Mesothelial cell of epicardium (in vitro differentiated cells): ENCODE data around the gene HDAC10. TPM values are rescaled to one million over a fixed set of nuclear protein-coding genes. Genes with fewer than 3 reads are reported as not detected.

Experiments
- DNase-seq, 2 experiments: peaks; one replicate each; pipeline ENCODE4 v3.0.0; 2021; ENCODE audit warnings: low spot score in 2 of 2; ENCODE audit not compliant: unreplicated experiment in 2 of 2
- H3K27ac Mint-ChIP-seq: 2 replicates; pipeline ENCODE4 v1.8.0; 2021; ENCODE audit warnings: mixed read lengths
- H3K27me3 Mint-ChIP-seq: 2 replicates; pipeline ENCODE4 v1.8.0; 2021; ENCODE audit warnings: low read depth, mixed read lengths
- H3K36me3 Mint-ChIP-seq: 2 replicates; pipeline ENCODE4 v1.8.0; 2021; ENCODE audit warnings: mixed read lengths
- H3K4me1 Mint-ChIP-seq: 2 replicates; pipeline ENCODE4 v1.8.0; 2021; ENCODE audit warnings: mixed read lengths
- H3K4me3 Mint-ChIP-seq: 2 replicates; pipeline ENCODE4 v1.8.0; 2021; ENCODE audit warnings: mild to moderate bottlenecking, moderate library complexity, mixed read lengths
- H3K9me3 Mint-ChIP-seq: 2 replicates; pipeline ENCODE4 v1.8.0; 2021; ENCODE audit warnings: mixed read lengths
- total RNA-seq: library from RNA; stranded (reverse); gene quantifications from 3 replicates; pipeline ENCODE4 v1.2.1, GENCODE V29; 2021
- TF ChIP-seq, protein P1 (sequence below): fragments of 200-600 bp; sonication (generic); IDR thresholded peaks from one replicate; pipeline ENCODE4 v1.5.0; 2021; ENCODE audit warnings: antibody characterized with exemption; ENCODE audit not compliant: unreplicated experiment

The HDAC10 gene
- total RNA-seq, 1 donor from 2014 or later: 79.5 TPM

DNA sequence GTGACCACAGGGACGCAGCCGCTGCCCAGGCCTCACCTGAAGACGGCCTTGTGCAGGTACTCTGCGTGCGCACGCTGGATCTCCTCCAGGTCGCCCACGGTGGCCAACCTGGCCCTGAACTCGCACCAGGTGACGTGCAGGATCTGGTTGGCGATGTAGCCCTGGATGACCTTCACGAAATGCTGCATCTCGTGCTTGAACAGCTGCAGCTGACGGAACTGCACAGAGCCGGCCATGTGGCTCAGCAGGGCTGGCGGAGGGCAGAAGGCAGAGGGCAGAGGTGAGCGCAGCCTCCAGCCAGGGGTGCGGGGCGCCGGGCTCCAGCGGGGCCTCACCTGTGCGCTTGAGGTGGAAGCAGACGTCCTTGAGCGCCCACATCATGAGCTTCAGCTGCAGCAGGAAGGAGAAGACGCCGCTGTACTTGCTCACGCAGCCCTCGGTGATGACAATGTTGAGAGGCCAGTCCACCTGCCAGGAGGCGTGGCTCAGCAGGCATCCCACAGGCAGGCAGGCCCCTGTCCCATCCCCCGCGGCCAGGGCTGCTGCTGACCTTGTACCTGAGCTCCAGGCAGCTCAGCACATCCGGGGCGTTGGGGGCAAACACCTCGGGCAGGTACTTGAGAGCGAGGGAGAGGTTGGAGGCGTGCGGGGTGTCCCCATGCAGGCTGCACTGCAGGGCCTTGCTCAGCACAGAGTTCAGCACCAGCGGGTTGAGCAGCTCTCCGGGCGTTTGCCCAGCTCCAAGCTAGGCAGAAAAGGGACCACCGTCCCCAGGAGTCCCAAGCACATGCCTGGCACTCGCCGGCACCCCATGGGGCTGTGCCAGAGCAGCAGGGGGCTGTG lies 32.7 kb downstream of the HDAC10 start:
- Mint-ChIP-seq H3K9me3 (no peaks in the 10 kb centered on the region), H3K27me3 (no peaks in the 10 kb centered on the region), H3K4me3 (no peak overlapping the region), H3K36me3 (peaks cover 23% of the 10 kb centered on the region), H3K27ac (no peak overlapping the region), H3K4me1 (no peaks in the 10 kb centered on the region)
- no peak for DNase-seq
- TF ChIP-seq, protein P1, sequence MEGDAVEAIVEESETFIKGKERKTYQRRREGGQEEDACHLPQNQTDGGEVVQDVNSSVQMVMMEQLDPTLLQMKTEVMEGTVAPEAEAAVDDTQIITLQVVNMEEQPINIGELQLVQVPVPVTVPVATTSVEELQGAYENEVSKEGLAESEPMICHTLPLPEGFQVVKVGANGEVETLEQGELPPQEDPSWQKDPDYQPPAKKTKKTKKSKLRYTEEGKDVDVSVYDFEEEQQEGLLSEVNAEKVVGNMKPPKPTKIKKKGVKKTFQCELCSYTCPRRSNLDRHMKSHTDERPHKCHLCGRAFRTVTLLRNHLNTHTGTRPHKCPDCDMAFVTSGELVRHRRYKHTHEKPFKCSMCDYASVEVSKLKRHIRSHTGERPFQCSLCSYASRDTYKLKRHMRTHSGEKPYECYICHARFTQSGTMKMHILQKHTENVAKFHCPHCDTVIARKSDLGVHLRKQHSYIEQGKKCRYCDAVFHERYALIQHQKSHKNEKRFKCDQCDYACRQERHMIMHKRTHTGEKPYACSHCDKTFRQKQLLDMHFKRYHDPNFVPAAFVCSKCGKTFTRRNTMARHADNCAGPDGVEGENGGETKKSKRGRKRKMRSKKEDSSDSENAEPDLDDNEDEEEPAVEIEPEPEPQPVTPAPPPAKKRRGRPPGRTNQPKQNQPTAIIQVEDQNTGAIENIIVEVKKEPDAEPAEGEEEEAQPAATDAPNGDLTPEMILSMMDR: no peak

GRCh38 chr22:50217543-50218152 lies 33.4 kb downstream of the HDAC10 start:
- Mint-ChIP-seq H3K4me3 (no peak overlapping the region), H3K27ac (no peak overlapping the region), H3K9me3 (no peaks in the 10 kb centered on the region), H3K27me3 (no peaks in the 10 kb centered on the region), H3K36me3 (peaks cover 25% of the 10 kb centered on the region), H3K4me1 (no peaks in the 10 kb centered on the region)
- no peak for DNase-seq
- TF ChIP-seq, protein P1: no peak

DNA sequence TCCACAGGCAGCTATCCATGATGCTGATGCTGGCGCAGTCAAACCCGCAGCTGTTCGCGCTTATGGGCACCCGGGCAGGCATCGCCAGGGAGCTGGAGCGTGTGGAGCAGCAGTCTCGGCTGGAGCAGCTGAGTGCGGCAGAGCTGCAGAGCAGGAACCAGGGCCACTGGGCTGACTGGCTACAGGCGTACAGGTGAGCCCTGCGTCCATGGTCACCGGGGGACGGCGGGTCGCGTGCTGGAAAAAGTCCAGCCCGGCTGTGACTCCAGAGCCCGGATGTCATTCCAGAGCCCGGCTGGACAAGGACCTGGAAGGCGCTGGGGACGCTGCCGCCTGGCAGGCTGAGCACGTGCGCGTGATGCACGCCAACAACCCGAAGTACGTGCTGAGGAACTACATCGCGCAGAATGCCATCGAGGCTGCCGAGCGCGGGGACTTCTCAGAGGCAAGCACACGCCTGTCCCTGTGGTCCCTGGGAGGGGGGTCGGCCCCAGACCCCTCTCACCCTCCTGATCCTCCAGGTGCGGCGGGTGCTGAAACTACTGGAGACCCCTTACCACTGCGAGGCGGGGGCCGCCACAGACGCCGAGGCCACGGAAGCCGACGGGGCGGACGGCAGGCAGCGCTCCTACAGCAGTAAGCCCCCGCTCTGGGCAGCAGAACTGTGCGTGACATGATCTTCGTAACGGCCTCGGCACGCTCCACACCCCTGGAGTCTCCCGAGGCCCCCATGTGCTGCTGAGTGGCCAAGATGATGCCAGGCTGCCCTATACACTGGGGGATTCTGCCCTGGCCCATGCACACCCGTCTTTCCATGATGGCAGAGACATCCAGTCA lies 34.2 kb downstream of the HDAC10 start:
- H3K27me3 Mint-ChIP-seq: no peaks in the 10 kb centered on the region
- TF ChIP-seq, protein P1: no peak
- DNase-seq: no peak
- peaks cover 32% of the 10 kb centered on the region for H3K36me3 Mint-ChIP-seq
- H3K9me3 Mint-ChIP-seq: no peaks in the 10 kb centered on the region
- no peak overlapping the region for H3K4me3 Mint-ChIP-seq
- no peak overlapping the region for H3K27ac Mint-ChIP-seq
- H3K4me1 Mint-ChIP-seq: no peaks in the 10 kb centered on the region

- DNase-seq: no peak
- H3K4me3 Mint-ChIP-seq: no peak overlapping the region
- H3K9me3 Mint-ChIP-seq: no peaks in the 10 kb centered on the region
- TF ChIP-seq, protein P1: no peak
- H3K4me1 Mint-ChIP-seq: no peaks in the 10 kb centered on the region
- no peaks in the 10 kb centered on the region for H3K27me3 Mint-ChIP-seq
- no peak overlapping the region for H3K27ac Mint-ChIP-seq
- peaks cover 35% of the 10 kb centered on the region for H3K36me3 Mint-ChIP-seq
These were observed 34.9 kb downstream of the HDAC10 start for GRCh38 chr22:50216055-50216683.

DNA sequence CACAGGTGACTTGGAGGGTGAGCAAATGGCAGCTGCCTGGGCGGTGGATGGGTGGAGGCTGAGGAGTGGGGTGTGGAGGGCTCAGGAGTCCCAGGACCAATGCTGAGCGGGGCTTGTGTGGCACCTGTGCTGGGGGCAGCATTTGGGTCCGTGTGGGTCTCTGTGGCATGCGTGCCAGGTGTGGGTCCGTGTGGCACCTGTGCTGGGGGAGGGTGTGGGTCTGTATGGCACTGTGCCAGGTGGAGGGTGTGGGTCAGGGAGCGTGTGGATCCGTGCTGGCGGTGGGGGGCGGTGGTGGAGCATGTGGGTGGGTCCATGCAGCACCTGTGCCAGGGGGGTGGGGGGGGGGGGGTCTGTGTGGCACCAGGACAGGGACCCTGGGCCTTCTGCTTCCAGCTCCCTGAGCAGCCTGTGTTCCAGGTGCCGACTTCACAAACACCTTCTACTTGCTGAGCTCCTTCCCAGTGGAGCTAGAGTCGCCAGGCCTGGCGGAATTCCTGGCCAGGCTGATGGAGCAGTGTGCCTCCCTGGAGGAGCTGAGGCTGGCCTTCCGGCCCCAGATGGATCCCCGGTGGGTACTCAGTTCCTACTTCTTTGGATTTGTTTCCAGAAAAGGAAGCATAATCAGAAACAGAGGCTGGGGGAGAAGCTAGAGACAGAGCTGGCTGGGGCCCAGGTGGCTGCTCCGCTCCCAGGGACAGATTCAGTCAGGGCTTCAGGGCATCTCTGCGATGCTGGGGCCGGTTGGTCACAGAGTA lies 35.6 kb downstream of the HDAC10 start:
- H3K4me3 Mint-ChIP-seq: no peak overlapping the region
- no peak for DNase-seq
- no peaks in the 10 kb centered on the region for H3K4me1 Mint-ChIP-seq
- TF ChIP-seq, protein P1: no peak
- H3K36me3 Mint-ChIP-seq: peaks cover 37% of the 10 kb centered on the region
- H3K27ac Mint-ChIP-seq: no peak overlapping the region
- no peaks in the 10 kb centered on the region for H3K27me3 Mint-ChIP-seq
- H3K9me3 Mint-ChIP-seq: no peaks in the 10 kb centered on the region
